Mucosa of stomach (tissue), 1 donor: Measurements from ENCODE around the gene ALG14.
"Not testable (repeated sequence)": the region's sequence is repeated elsewhere in the genome, so short reads cannot be mapped to it uniquely, and the experiment has no call there.

Experiments
- H3K27me3 ChIP-seq: one replicate; pipeline ENCODE4 v1.7.0; 2013; ENCODE audit warnings: mild to moderate bottlenecking, low read length; ENCODE audit not compliant: control insufficient read depth, insufficient read depth
- H3K36me3 ChIP-seq: one replicate; pipeline ENCODE4 v1.7.0; 2013; ENCODE audit warnings: low read length; ENCODE audit not compliant: control insufficient read depth, insufficient read depth
- H3K4me1 ChIP-seq: one replicate; pipeline ENCODE4 v1.7.0; 2013; ENCODE audit warnings: mild to moderate bottlenecking, low read length; ENCODE audit not compliant: control insufficient read depth, insufficient read depth
- H3K4me3 ChIP-seq: one replicate; pipeline ENCODE4 v1.7.0; 2013; ENCODE audit warnings: low read length
- H3K9ac ChIP-seq: one replicate; pipeline ENCODE4 v1.7.0; 2013; ENCODE audit warnings: mild to moderate bottlenecking, low read length, moderate library complexity
- H3K9me3 ChIP-seq: one replicate; pipeline ENCODE4 v1.7.0; 2013; ENCODE audit warnings: mild to moderate bottlenecking, low read length, moderate library complexity; ENCODE audit not compliant: control insufficient read depth
- donor health status: Pancreatic carcinoma.

Gene ALG14

GRCh38 chr1:94953107-94953506 lies 119.6 kb downstream of the ALG14 start:
- Histone ChIP-seq H3K9me3 (no peaks in the 10 kb centered on the region), H3K4me1 (peaks cover 8% of the 10 kb centered on the region), H3K36me3 (no peaks in the 10 kb centered on the region), H3K27me3 (no peaks in the 10 kb centered on the region), H3K9ac (no peak overlapping the region), H3K4me3 (no peak overlapping the region)

- Histone ChIP-seq H3K36me3 (no peaks in the 10 kb centered on the region), H3K4me1 (peaks cover 8% of the 10 kb centered on the region), H3K9me3 (no peaks in the 10 kb centered on the region), H3K4me3 (no peak overlapping the region), H3K27me3 (no peaks in the 10 kb centered on the region), H3K9ac (no peak overlapping the region)
These were observed 120.2 kb downstream of the ALG14 start for GRCh38 chr1:94952539-94952938.

GRCh38 chr1:94951509-94952208 lies 121.1 kb downstream of the ALG14 start:
- Histone ChIP-seq H3K4me3 (no peak overlapping the region), H3K9ac (no peak overlapping the region), H3K27me3 (no peaks in the 10 kb centered on the region), H3K9me3 (no peaks in the 10 kb centered on the region), H3K4me1 (peaks cover 16% of the 10 kb centered on the region), H3K36me3 (no peaks in the 10 kb centered on the region)

- H3K27me3 ChIP-seq = no peaks in the 10 kb centered on the region
- no peaks in the 10 kb centered on the region for H3K36me3 ChIP-seq
- H3K4me1 ChIP-seq = peaks cover 19% of the 10 kb centered on the region
- H3K4me3 ChIP-seq = no peak overlapping the region
- H3K9me3 ChIP-seq = no peaks in the 10 kb centered on the region
- H3K9ac ChIP-seq = no peak overlapping the region
These were observed 121.7 kb downstream of the ALG14 start for GRCh38 chr1:94951046-94951445.

- Histone ChIP-seq H3K9ac (no peak overlapping the region), H3K36me3 (no peaks in the 10 kb centered on the region), H3K4me1 (peaks cover 19% of the 10 kb centered on the region), H3K9me3 (no peaks in the 10 kb centered on the region), H3K27me3 (no peaks in the 10 kb centered on the region), H3K4me3 (no peak overlapping the region)
These were observed 122.8 kb downstream of the ALG14 start for GRCh38 chr1:94949681-94950661.

GRCh38 chr1:94947437-94947836 lies 125.3 kb downstream of the ALG14 start:
- Histone ChIP-seq H3K4me3 (no peak overlapping the region), H3K36me3 (no peaks in the 10 kb centered on the region), H3K4me1 (peaks cover 19% of the 10 kb centered on the region), H3K9me3 (no peaks in the 10 kb centered on the region), H3K27me3 (no peaks in the 10 kb centered on the region), H3K9ac (no peak overlapping the region)

- peaks cover 19% of the 10 kb centered on the region for H3K4me1 ChIP-seq
- H3K4me3 ChIP-seq = no peak overlapping the region
- no peaks in the 10 kb centered on the region for H3K36me3 ChIP-seq
- no peak overlapping the region for H3K9ac ChIP-seq
- H3K9me3 ChIP-seq = no peaks in the 10 kb centered on the region
- no peaks in the 10 kb centered on the region for H3K27me3 ChIP-seq
These were observed 125.9 kb downstream of the ALG14 start for GRCh38 chr1:94946886-94947285.

GRCh38 chr1:94942171-94943128 lies 130.3 kb downstream of the ALG14 start:
- Histone ChIP-seq H3K9ac (no peak overlapping the region), H3K9me3 (no peaks in the 10 kb centered on the region), H3K4me3 (no peak overlapping the region), H3K27me3 (no peaks in the 10 kb centered on the region), H3K4me1 (peaks cover 10% of the 10 kb centered on the region), H3K36me3 (no peaks in the 10 kb centered on the region)

GRCh38 chr1:94941480-94941879 lies 131.3 kb downstream of the ALG14 start:
- H3K9ac ChIP-seq, H3K9me3 ChIP-seq, H3K4me3 ChIP-seq, H3K27me3 ChIP-seq, H3K36me3 ChIP-seq, H3K4me1 ChIP-seq: not testable (repeated sequence)

GRCh38 chr1:94940738-94941137 lies 132.0 kb downstream of the ALG14 start:
- no peak overlapping the region for H3K9ac ChIP-seq
- no peak overlapping the region for H3K4me3 ChIP-seq
- H3K36me3 ChIP-seq = no peaks in the 10 kb centered on the region
- H3K4me1 ChIP-seq = no peaks in the 10 kb centered on the region
- H3K9me3 ChIP-seq = no peaks in the 10 kb centered on the region
- H3K27me3 ChIP-seq = no peaks in the 10 kb centered on the region

- Histone ChIP-seq H3K9me3 (no peaks in the 10 kb centered on the region), H3K4me3 (no peak overlapping the region), H3K4me1 (no peaks in the 10 kb centered on the region), H3K27me3 (no peaks in the 10 kb centered on the region), H3K9ac (no peak overlapping the region), H3K36me3 (no peaks in the 10 kb centered on the region)
These were observed 134.9 kb downstream of the ALG14 start for GRCh38 chr1:94937820-94938219.
